H1 (cell line): ENCODE results near the gene CDCA5.

Experiments used
- CEBPB ChIP-seq: IDR thresholded peaks from 2 replicates; pipeline ENCODE4 v1.6.1; 2012; ENCODE audit warnings: low read depth, low read length
- TBP ChIP-seq: IDR thresholded peaks from 2 replicates; pipeline ENCODE4 v1.6.1; 2011; ENCODE audit warnings: low read depth, low read length, improper control_type of control experiment

DNA sequence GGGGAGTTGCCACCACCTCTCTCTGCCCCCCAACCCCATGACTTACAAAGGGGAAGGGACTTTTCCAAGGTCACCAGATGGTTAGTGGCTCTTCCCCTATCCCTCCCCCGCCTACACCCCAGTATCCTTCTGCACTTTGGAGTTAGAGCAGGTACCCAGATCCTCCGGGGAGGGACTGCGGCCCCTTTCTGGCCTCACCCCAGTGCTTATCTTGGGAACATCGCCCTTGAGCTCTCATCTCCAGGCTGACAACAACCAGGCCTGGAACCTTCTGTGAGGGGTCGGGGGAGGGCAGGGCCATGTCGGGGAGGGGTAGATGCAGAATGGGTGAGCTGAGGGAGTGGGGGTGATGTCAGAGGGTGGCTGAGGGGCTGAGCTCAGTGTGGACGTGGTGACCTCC is 18.0 kb downstream of the CDCA5 start:
- no peak for TF ChIP-seq CEBPB
- TF ChIP-seq TBP, result no peak
